Dermis blood vessel endothelial cell (primary cell): ENCODE measurements around the gene LITAFD. TPM values are rescaled to one million over a fixed set of nuclear protein-coding genes. Genes with fewer than 3 reads are reported as not detected.
"Not testable (repeated sequence)": the region's sequence is repeated elsewhere in the genome, so short reads cannot be mapped to it uniquely, and the experiment has no call there.

ENCODE experiments used
- DNase-seq: peaks from one replicate; pipeline ENCODE4 v3.0.0; 2010
- total RNA-seq: library from RNA; depleted of rRNA; stranded (reverse); fragments of >200 nt; gene quantifications from 2 replicates; pipeline ENCODE4 v1.2.3, GENCODE V29; 2014

LITAFD gene
- total RNA-seq, 1 donor from 2014 or later = not detected

DNA sequence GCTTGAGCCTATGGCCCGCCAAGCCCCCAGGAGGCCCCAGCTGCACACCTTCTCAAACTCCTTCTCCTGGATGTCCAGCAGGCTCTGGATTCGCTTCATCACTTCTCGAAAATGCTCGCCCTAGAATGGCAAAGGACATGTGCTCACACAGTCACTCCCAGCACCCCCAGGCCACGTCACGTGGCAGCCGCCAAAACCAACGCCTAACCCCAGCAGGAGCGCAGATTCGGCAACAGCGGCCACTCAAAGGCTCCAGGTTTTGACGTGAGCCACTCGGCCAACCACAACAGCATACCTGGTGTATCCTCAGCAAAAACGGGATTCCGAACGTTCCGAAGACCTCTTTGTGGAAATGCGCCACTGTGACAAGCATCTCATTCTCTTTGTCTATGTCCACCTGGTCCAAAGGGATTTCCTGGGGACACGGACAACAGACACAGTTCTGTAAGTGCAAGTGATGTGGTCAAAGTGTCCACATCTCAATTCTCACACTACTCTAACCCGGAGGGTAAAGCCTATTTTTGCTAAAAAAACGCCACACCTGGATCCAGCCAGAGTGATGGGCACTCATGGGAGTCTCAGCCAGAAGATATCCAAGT lies 12.7 kb downstream of the LITAFD start:
- DNase-seq = no peak

- no peak for DNase-seq
These were observed 16.6 kb downstream of the LITAFD start for GRCh38 chr16:8898660-8899318.

DNA sequence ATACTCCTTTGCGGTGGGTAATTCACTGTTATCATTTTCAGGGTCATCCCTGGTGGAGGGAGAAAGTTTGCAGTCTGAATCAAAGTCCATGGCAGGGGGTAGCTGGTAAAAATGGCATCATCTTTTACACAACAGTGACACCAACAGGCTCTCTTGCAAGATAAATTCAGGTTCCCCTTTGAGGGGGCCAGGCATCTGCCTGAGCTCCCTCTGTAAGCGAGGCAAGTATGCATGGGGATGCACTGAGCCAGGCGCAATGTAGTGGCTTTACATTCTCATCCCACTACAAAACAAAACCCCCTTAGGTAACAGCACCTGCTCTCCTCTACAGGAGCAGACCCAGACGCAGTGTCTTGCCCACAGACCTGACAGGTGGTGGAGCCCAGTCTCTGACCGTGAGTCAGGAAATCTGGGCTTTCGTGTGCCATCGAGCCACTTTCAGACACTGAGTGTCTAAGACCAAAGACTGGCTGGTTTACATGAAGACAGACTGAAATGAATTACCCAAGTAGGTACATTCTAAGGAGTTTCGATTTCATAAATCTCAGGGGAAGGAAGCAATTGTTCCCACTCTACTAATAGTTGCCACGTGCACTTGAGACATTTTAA lies 17.7 kb downstream of the LITAFD start:
- DNase-seq = no peak

- DNase-seq = no peak
These were observed 18.2 kb downstream of the LITAFD start for GRCh38 chr16:8900343-8900742.

DNA sequence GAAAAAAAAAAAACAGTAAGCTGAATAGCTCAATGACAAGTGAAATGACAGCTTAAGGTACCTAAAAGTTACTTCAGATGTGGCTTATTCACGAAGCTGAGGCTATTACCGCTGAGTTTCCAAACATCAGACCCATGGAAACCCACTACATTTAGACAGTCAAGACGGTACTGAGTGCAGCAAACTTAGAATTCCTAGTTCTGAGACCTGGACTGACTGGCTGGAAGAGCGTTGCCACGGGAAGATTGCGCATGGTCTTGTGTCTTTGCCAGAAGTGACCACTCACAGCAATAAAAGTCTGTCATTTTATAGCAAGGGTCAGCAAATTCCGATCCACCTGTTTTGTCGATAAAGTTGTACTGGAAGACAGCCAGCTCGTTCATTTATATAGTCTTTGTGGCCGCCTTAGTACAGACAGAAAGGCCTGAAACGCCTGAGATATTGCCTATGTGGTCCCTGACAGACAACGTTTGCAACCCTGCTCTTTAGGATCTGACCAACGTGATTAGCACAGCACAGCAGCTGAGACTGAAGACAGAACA lies 19.2 kb downstream of the LITAFD start:
- no peak for DNase-seq

GRCh38 chr16:8903004-8903403 lies 20.9 kb downstream of the LITAFD start:
- no peak for DNase-seq

DNA sequence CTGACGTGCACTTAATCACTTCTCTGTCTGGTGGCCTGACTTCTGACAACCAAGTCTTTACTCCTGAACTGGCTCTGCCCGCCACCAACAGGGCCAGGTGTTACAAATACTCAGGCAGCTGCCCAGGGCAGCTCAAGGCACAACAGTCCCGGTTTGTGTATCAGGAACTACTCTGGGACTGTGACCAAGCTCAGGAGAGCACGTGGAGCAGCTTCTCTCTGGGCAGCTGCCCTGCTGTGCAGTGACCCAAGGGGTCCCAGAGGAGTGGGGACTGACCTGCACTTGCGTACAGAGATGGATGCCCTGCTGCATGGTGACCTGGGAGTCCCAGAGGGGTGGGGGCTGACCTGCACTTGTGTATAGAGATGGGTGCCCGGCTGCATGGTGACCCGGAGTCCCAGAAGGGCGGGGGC lies 21.9 kb downstream of the LITAFD start:
- DNase-seq = no peak

DNA sequence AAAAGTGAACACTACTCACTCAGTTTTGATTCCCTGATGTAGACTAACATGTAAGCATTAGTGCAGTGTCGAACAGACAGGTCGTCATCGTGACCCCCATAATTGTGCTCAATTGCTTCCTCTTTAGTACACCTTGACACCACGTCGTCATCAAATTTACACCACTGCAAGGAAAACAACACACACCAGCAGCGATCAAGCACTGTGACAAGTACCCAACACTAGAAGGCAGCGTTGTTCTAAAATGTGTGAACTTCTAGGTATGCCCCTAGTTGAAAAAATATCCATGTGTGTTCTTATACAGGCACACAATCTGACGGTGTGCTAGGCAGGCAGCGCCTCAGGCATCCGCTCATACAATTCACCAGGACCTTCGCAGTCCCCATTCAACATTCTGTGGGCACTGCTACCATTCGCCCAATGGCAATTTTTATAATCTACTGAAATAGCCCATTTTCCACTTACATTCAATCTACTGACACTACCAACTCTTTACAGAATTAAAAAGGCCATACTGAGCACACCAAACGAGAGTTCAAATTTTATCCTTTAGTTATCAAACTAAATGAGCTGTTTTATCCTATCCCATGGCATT lies 23.1 kb downstream of the LITAFD start:
- DNase-seq = peak; percentile 65

DNA sequence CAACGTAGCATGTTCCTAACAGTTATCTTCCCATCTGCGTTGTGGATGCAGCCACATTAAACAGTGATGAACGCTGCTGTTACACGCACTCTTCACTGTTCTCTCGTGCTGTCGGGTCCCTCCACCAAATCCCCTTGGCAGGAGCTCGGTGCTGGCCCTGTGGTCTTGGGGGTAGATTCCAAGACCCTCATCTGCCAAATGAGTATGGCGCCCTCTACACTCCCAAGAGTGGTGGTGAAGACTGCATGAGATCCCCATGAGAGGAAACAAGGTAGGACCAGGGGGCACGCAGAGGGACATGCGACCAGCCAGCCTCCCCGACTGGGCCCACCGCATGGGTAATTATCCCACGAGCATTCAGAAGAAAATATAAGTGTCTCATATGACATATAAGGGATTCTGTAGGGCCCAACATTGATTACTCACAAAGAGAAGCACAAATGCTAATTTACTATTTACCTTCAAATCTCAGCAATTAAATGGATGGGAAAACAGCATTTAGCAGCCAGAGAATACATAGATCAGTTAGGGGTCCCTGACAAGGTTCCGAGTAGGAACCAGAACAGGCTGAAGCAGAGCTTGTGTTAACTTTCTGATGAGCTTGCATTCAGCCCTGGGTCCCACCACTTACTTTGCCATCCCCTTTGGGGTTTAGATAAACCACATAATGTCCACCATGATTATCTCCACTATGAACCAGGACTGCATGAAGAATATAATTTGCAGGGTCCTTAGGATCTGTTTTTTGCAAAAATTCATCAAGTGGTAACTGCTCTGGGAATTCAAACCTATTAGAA lies 23.8 kb downstream of the LITAFD start:
- peak; percentile 18 for DNase-seq

- no peak for DNase-seq
These were observed 24.9 kb downstream of the LITAFD start for GRCh38 chr16:8907096-8907495.

GRCh38 chr16:8908810-8909468 lies 26.8 kb downstream of the LITAFD start:
- no peak for DNase-seq

DNA sequence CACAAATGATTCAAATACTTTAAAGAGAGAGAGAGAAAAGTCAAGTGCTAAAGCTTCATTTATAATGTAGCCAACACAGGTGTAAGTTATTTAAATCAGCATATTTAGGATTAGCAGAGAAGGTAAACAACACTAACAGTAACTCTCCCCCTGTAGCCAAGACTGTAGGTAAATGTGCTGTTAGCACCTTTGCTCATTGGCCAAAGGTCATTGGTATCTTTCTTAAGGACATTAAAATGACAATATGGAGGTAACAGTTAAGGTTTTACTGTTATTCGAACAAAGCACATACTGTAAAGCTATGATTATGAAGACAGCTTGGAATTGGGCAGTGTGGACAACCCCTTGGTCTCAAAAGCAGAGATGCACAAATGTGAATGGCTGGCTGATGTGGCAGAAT lies 28.7 kb downstream of the LITAFD start:
- no peak for DNase-seq

DNA sequence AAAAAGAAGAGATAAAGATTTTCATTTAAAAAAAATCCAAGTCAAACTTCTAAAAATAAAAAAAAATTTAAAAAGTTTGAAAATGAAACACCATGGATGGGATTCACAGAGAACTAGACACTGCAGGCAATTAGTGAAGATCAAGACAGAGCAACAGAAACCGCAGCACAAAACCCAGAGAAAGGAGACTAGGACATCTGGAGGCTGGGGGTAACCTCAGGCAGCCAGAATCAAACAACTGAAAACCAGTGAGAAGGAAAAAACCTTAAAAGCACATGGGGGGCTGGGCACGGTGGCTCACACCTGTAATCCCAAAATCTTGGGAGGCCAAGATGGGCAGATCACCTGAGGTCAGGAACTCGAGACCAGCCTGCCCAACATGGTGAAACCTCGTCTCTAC lies 30.6 kb downstream of the LITAFD start:
- no peak for DNase-seq

DNA sequence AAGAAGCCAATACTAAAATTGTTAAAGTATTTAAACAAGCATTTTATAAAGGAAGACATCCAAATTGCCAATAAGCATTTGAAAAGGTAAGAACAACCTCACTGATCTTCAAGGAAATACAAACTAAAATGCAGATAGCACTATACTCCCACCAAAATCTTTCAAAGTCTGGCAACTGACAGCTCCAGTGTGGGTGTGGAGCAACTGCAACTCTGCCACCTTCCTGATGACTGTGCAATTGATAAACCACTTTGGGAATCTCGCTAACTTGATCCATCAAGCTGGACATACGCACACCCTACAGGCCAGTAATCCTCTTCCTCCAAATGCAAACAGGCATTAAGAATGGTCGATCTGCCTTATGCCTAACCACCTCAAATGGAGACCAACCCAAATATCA lies 31.9 kb downstream of the LITAFD start:
- DNase-seq = no peak

DNA sequence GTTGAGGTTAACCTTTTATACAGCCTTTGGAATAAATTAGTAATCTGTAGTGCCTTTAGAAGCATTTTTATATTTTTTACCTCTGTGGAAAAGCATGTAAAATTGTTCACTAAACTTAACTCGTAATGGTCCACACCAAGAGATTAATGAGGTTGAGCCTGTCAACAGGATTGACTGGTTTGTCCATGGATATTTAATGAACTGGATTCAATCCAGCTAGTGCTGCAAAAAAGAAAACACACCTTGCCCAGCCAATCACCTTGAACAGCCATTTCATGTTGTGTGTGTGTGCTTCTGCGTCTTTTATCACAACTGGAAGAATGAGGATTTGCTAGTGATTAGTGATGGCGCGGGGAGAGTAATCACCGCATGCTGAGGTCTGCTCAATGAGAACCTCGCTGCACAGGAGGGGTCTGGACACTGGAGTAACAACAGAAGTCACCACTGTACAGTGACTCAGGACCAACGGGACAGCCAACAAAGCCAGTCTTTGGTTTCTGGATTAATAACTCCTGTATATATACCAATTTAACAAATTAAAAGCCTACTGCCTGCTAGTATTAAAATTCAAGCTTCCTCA lies 33.7 kb downstream of the LITAFD start:
- no peak for DNase-seq

- no peak for DNase-seq
These were observed 34.5 kb downstream of the LITAFD start for GRCh38 chr16:8916541-8917225.

GRCh38 chr16:8917336-8917735 lies 35.2 kb downstream of the LITAFD start:
- DNase-seq = not testable (repeated sequence)

- DNase-seq = no peak
These were observed 37.2 kb downstream of the LITAFD start for GRCh38 chr16:8919089-8919933.

- DNase-seq = no peak
These were observed 37.8 kb downstream of the LITAFD start for GRCh38 chr16:8919934-8920462.
